A549 (cell line): Measurements from ENCODE around the gene B3GALT6. TPM values are rescaled to one million over a fixed set of nuclear protein-coding genes. Genes with fewer than 3 reads are reported as not detected.

Experiments used
- ATAC-seq, 2 experiments: fragments of 200-7000 bp in 1 of 2; fragments of >200 bp in 1 of 2; cut with Nextera tagmentation in 1 of 2; cut with Tn5 transposase in 1 of 2; 3 replicates each; pipeline versions ENCODE4 v1.8.0 to v1.9.1; 2018 to 2020; ENCODE audit warnings: mild to moderate bottlenecking in 1 of 2, moderate library complexity in 1 of 2
- CTCF ChIA-PET: fragments of 300-600 bp; sonication (Branson Sonifier 250); formaldehyde crosslinking; extraction: SDS; loops from one replicate; lab custom pipeline; 2021; ENCODE audit warnings: antibody characterized with exemption, inconsistent platforms; lab: Yijun Ruan, JAX
- POLR2A ChIA-PET: fragments of 350-600 bp; formaldehyde crosslinking; extraction: SDS; loops from one replicate; lab custom pipeline; 2021; ENCODE audit warnings: antibody characterized with exemption, inconsistent platforms; lab: Yijun Ruan, JAX
- DNase-seq, 2 experiments: peaks; one replicate each; pipeline versions ENCODE4 v3.0.0 to v3.0.0-alpha.2; 2011 to 2016; ENCODE audit warnings: low read depth in 1 of 2, low spot score in 1 of 2
- FAIRE-seq: peaks from 2 replicates; lab custom pipeline; 2011; peaks lifted over from hg19 to GRCh38; lab: Jason Lieb, UNC
- H3K27ac ChIP-seq, 2 experiments: fragments of >200 bp; sonication (Bioruptor Twin); formaldehyde crosslinking; 3 replicates each; pipeline ENCODE4 v1.5.1; 2016 to 2017
- H3K4me1 ChIP-seq: fragments of >200 bp; sonication (Bioruptor Twin); formaldehyde crosslinking; 3 replicates; pipeline ENCODE4 v1.6.1; 2016
- H3K4me2 ChIP-seq: fragments of >200 bp; sonication (Bioruptor Twin); formaldehyde crosslinking; 3 replicates; pipeline ENCODE4 v1.6.1; 2016
- H3K4me3 ChIP-seq: fragments of >200 bp; sonication (Bioruptor Twin); formaldehyde crosslinking; 3 replicates; pipeline ENCODE4 v1.5.1; 2016
- H3K9me3 ChIP-seq: fragments of >200 bp; sonication (Bioruptor Twin); formaldehyde crosslinking; 3 replicates; pipeline ENCODE4 v1.6.1; 2016
- BHLHE40 ChIP-seq: IDR thresholded peaks from 2 replicates; pipeline ENCODE4 v1.6.1; 2012; ENCODE audit warnings: low read depth, low read length, inconsistent platforms
- CBX8 ChIP-seq: fragments of 200-600 bp; sonication (generic); IDR thresholded peaks from 2 replicates; pipeline ENCODE4 v1.6.1; 2016
- CHD4 ChIP-seq: fragments of 200-600 bp; sonication (generic); IDR thresholded peaks from 2 replicates; pipeline ENCODE4 v1.6.1; 2016; ENCODE audit warnings: antibody characterized with exemption, mild to moderate bottlenecking, borderline replicate concordance
- EHF ChIP-seq: fragments of 250-450 bp; sonication (Bioruptor Pico); IDR thresholded peaks from 2 replicates; pipeline ENCODE4 v1.5.0; 2020; ENCODE audit warnings: mild to moderate bottlenecking
- FOSB ChIP-seq: fragments of 250-450 bp; sonication (Bioruptor Pico); IDR thresholded peaks from 2 replicates; pipeline ENCODE4 v1.5.0; 2020; ENCODE audit warnings: mild to moderate bottlenecking, moderate library complexity
- FOSL2 ChIP-seq, 2 experiments: fragments of 450-650 bp in 1 of 2; fragments of >200 bp in 1 of 2; sonication (Bioruptor Twin) in 1 of 2; formaldehyde crosslinking; IDR thresholded peaks; 2 replicates each; pipeline versions ENCODE4 v1.5.0 to v1.6.1; 2016 to 2020; ENCODE audit warnings: mild to moderate bottlenecking in 1 of 2, moderate library complexity in 1 of 2
- GATA3 ChIP-seq: IDR thresholded peaks from 2 replicates; pipeline ENCODE4 v1.6.1; 2012; ENCODE audit warnings: borderline replicate concordance
- KDM1A ChIP-seq: fragments of 200-600 bp; sonication (generic); IDR thresholded peaks from 2 replicates; pipeline ENCODE4 v1.6.1; 2016; ENCODE audit warnings: low read depth, mild to moderate bottlenecking
- MAZ ChIP-seq: fragments of 150-350 bp; IDR thresholded peaks from 2 replicates; pipeline ENCODE4 v1.6.1; 2014; ENCODE audit warnings: antibody characterized with exemption, low read depth, low read length, borderline replicate concordance
- NR3C1 ChIP-seq: fragments of >200 bp; sonication (Bioruptor Twin); formaldehyde crosslinking; IDR thresholded peaks from 3 replicates; pipeline ENCODE4 v1.6.1; 2017
- POLR2A ChIP-seq: IDR thresholded peaks from 2 replicates; pipeline ENCODE4 v1.6.1; 2012; ENCODE audit warnings: mild to moderate bottlenecking, low read length
- RNF2 ChIP-seq: fragments of 200-600 bp; sonication (generic); IDR thresholded peaks from 2 replicates; pipeline ENCODE4 v1.6.1; 2016; ENCODE audit warnings: low read depth, mild to moderate bottlenecking, antibody characterized with exemption, moderate library complexity, borderline replicate concordance
- ZFP36 ChIP-seq: fragments of 450-650 bp; IDR thresholded peaks from 2 replicates; pipeline ENCODE4 v1.6.1; 2014; ENCODE audit warnings: borderline replicate concordance; ENCODE audit not compliant: partially characterized antibody
- WGBS: methylation state at CpG from one replicate; pipeline ENCODE4 v1.1.6; 2017; ENCODE audit errors: missing lambda C conversion rate; 5-methylcytosine and 5-hydroxymethylcytosine counted together
- polyA plus RNA-seq, 4 experiments: library from polyadenylated mRNA; depleted of rRNA in 3 of 4; stranded (reverse); fragments of >200 nt; fragmentation: RNase III in 1 of 4; extraction: RNeasy Plus Mini Kit Qiagen cat#74134 plus additional on column Dnase treatment in 1 of 4; gene quantifications; 2 replicates in 3 of 4; 3 replicates in 1 of 4; pipeline ENCODE4 v1.2.3, GENCODE V29; 2011 to 2017
- TF ChIP-seq, protein P1 (sequence below): fragments of 200-600 bp; sonication (generic); IDR thresholded peaks from 2 replicates; pipeline ENCODE4 v1.6.1; 2016; ENCODE audit warnings: antibody characterized with exemption, mild to moderate bottlenecking, moderate library complexity
- TF ChIP-seq, protein P2 (sequence below): fragments of >200 bp; sonication (Bioruptor Twin); formaldehyde crosslinking; IDR thresholded peaks from 3 replicates; pipeline ENCODE4 v1.6.1; 2016
- TF ChIP-seq, protein P3 (sequence below): fragments of 250-450 bp; sonication (Bioruptor Pico); IDR thresholded peaks from 2 replicates; pipeline ENCODE4 v1.5.0; 2021; ENCODE audit warnings: mild to moderate bottlenecking, moderate library complexity, borderline replicate concordance
- TF ChIP-seq, protein P4 (sequence below): IDR thresholded peaks from 2 replicates; pipeline ENCODE4 v1.6.1; 2012; ENCODE audit warnings: low read depth, borderline replicate concordance

The B3GALT6 gene
- polyA plus RNA-seq, 2 of the 4 experiments (the other 2 are of a cell fraction): 12.5 to 12.9 TPM

DNA sequence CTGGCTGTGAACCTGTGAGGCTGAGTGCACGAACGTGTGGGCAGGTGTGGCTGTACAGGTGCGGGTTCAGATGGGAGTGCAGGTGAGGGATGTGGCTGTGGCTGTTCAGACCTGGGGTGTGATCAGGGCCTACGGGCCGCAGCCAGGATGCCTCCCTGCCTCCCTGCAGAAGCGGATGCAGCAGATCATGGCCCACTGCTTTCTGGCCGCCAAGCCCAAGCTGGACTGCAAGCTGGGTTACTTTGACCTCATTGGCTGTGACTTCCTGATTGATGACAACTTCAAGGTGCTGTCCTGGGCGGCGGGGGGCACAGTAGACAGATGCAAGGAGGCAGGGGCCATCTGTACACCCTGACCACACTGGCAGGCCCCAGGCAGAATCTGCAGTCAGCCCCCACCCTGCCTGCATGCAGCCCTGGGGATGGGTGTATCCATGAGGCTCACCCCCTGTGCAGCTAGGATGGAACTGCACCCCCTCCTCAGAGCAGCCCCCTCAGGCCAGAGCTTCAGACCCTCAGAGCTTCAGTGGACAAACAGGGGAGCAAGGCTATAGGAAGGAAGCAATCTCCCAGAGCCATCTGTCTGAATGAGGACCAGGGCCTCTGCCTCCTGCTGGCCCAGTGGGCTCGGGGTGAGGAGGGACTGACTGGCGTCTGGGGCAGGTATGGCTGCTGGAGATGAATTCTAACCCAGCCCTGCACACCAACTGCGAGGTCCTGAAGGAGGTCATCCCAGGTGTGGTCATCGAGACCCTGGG is 35.4 kb upstream of the B3GALT6 start:
- H3K4me3 ChIP-seq: no peak overlapping the region
- H3K4me2 ChIP-seq: no peak overlapping the region
- DNase-seq (no peak), ATAC-seq (peak in 1 of 2 experiments; percentile 40; a peak in 1 of 6 replicates), FAIRE-seq (no peak)
- peaks cover 7% of the 10 kb centered on the region; the same call in 1 of the 3 replicates for H3K9me3 ChIP-seq
- CTCF ChIA-PET: interaction anchor here (0.7 to 1.4 kb wide), 3 partner anchors 13 to 79 kb away, joined by 3 to 5 read pairs (median 4); no protein-coding TSS in a partner anchor
- no peak for TF ChIP-seq CBX8
- no peaks in the 10 kb centered on the region; the same call in 2 of the 3 replicates for H3K4me1 ChIP-seq
- WGBS: 69% methylated on average over 9 of the region's 13 CpGs
- no peak overlapping the region for H3K27ac ChIP-seq
- POLR2A ChIA-PET: no interaction called here

DNA sequence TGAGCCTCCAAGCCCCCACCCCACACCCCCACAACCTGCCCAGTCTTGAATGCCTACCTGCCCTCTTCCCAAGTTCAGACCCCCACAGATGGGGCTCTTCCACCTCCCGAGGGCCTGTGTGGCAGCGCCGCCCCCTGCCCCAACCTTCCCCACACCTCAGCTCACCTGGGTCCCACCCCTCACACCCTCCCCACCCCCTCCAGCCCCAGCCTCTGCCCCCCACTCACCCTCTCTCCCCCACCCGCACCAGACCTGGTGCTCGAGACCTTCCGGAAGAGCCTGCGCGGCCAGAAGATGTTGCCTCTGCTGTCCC is 34.9 kb upstream of the B3GALT6 start:
- WGBS: 100% methylated on average over 1 of the region's 8 CpGs
- Histone ChIP-seq H3K4me1 (no peaks in the 10 kb centered on the region; the same call in 2 of the 3 replicates), H3K9me3 (peaks cover 7% of the 10 kb centered on the region; the same call in 1 of the 3 replicates), H3K4me2 (no peak overlapping the region), H3K4me3 (no peak overlapping the region), H3K27ac (no peak overlapping the region)
- CTCF ChIA-PET: interaction anchor here (1.3 kb wide), 1 partner anchor 74 kb away, joined by 4 read pairs; no protein-coding TSS in a partner anchor
- TF ChIP-seq, protein P1, sequence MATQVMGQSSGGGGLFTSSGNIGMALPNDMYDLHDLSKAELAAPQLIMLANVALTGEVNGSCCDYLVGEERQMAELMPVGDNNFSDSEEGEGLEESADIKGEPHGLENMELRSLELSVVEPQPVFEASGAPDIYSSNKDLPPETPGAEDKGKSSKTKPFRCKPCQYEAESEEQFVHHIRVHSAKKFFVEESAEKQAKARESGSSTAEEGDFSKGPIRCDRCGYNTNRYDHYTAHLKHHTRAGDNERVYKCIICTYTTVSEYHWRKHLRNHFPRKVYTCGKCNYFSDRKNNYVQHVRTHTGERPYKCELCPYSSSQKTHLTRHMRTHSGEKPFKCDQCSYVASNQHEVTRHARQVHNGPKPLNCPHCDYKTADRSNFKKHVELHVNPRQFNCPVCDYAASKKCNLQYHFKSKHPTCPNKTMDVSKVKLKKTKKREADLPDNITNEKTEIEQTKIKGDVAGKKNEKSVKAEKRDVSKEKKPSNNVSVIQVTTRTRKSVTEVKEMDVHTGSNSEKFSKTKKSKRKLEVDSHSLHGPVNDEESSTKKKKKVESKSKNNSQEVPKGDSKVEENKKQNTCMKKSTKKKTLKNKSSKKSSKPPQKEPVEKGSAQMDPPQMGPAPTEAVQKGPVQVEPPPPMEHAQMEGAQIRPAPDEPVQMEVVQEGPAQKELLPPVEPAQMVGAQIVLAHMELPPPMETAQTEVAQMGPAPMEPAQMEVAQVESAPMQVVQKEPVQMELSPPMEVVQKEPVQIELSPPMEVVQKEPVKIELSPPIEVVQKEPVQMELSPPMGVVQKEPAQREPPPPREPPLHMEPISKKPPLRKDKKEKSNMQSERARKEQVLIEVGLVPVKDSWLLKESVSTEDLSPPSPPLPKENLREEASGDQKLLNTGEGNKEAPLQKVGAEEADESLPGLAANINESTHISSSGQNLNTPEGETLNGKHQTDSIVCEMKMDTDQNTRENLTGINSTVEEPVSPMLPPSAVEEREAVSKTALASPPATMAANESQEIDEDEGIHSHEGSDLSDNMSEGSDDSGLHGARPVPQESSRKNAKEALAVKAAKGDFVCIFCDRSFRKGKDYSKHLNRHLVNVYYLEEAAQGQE: no peak
- TF ChIP-seq CHD4: no peak
- TF ChIP-seq, protein P2, sequence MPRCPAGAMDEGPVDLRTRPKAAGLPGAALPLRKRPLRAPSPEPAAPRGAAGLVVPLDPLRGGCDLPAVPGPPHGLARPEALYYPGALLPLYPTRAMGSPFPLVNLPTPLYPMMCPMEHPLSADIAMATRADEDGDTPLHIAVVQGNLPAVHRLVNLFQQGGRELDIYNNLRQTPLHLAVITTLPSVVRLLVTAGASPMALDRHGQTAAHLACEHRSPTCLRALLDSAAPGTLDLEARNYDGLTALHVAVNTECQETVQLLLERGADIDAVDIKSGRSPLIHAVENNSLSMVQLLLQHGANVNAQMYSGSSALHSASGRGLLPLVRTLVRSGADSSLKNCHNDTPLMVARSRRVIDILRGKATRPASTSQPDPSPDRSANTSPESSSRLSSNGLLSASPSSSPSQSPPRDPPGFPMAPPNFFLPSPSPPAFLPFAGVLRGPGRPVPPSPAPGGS: no peak
- no peak for TF ChIP-seq FOSL2 (IDR thresholded peaks at IDR 0.05)
- TF ChIP-seq FOSL2 (CRISPR knock-in tag; IDR thresholded peaks at IDR 0.05): no peak
- no peak for TF ChIP-seq FOSB (CRISPR knock-in tag)
- no peak for TF ChIP-seq RNF2
- no peak for TF ChIP-seq KDM1A
- TF ChIP-seq EHF (CRISPR knock-in tag): no peak
- TF ChIP-seq, protein P3, sequence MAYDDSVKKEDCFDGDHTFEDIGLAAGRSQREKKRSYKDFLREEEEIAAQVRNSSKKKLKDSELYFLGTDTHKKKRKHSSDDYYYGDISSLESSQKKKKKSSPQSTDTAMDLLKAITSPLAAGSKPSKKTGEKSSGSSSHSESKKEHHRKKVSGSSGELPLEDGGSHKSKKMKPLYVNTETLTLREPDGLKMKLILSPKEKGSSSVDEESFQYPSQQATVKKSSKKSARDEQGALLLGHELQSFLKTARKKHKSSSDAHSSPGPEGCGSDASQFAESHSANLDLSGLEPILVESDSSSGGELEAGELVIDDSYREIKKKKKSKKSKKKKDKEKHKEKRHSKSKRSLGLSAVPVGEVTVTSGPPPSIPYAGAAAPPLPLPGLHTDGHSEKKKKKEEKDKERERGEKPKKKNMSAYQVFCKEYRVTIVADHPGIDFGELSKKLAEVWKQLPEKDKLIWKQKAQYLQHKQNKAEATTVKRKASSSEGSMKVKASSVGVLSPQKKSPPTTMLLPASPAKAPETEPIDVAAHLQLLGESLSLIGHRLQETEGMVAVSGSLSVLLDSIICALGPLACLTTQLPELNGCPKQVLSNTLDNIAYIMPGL (CRISPR knock-in tag): no peak
- no peak for TF ChIP-seq ZFP36
- TF ChIP-seq MAZ: no peak
- no peak for TF ChIP-seq NR3C1
- no peak for TF ChIP-seq GATA3
- no peak for TF ChIP-seq BHLHE40
- TF ChIP-seq POLR2A: no peak
- TF ChIP-seq, protein P4, sequence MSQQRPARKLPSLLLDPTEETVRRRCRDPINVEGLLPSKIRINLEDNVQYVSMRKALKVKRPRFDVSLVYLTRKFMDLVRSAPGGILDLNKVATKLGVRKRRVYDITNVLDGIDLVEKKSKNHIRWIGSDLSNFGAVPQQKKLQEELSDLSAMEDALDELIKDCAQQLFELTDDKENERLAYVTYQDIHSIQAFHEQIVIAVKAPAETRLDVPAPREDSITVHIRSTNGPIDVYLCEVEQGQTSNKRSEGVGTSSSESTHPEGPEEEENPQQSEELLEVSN: no peak
- FAIRE-seq (no peak), ATAC-seq (no peak), DNase-seq (no peak)
- POLR2A ChIA-PET: no interaction called here
